Measurements from ENCODE around the gene MIOS.

DNA sequence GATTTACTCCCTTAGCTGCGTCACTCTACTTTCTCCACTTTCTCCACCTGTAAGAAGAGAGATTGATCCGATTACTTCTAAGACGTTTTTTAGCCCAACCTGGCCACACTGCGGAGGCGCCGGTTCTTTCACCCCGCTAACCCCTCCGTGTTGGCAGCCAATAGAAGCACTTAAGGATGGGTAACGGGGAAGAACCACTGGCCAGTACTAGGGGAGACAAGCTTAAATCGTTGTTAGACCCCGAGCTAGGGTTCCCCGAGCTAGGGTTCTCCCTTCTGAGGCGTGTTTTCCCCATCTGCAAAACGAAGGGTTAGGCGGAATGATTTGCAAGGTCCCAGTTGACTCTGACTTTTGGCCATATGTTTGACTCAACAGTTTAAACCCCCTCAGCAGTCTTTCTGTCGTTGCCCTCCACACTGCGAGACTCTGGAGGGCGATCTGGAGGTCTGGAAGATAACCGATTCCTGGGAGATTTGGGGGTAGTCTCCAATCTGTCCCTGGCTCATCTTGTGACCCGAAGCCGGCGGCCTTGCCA, 74.5 kb downstream of the MIOS start:
- TF ChIP-seq, protein P1, sequence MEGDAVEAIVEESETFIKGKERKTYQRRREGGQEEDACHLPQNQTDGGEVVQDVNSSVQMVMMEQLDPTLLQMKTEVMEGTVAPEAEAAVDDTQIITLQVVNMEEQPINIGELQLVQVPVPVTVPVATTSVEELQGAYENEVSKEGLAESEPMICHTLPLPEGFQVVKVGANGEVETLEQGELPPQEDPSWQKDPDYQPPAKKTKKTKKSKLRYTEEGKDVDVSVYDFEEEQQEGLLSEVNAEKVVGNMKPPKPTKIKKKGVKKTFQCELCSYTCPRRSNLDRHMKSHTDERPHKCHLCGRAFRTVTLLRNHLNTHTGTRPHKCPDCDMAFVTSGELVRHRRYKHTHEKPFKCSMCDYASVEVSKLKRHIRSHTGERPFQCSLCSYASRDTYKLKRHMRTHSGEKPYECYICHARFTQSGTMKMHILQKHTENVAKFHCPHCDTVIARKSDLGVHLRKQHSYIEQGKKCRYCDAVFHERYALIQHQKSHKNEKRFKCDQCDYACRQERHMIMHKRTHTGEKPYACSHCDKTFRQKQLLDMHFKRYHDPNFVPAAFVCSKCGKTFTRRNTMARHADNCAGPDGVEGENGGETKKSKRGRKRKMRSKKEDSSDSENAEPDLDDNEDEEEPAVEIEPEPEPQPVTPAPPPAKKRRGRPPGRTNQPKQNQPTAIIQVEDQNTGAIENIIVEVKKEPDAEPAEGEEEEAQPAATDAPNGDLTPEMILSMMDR (IDR thresholded peaks at IDR 0.05; ENCODE audit: poor library complexity): no peak
- TF ChIP-seq EZH2 (IDR thresholded peaks at IDR 0.05; ENCODE audit: borderline replicate concordance) (no peak), EZH2phosphoT487 (IDR thresholded peaks at IDR 0.05; ENCODE audit: low read depth, severe bottlenecking, unreplicated experiment) (no peak)

Measured in hepatocyte (in vitro differentiated cells).